Esophagus muscularis mucosa (tissue), 3 donors: ENCODE data around the gene DAPK1.

Experiments used
- POLR2AphosphoS5 ChIP-seq, 2 donors: sonication (generic); formaldehyde crosslinking; IDR thresholded peaks; one replicate each; pipeline ENCODE4 v1.6.1; 2017; ENCODE audit warnings: antibody characterized with exemption in 2 of 2
- TF ChIP-seq, protein P1 (sequence below), 3 experiments: fragments of 200-600 bp in 2 of 3; fragments of 450-650 bp in 1 of 3; sonication (generic) in 2 of 3; IDR thresholded peaks; one replicate each; pipeline ENCODE4 v1.5.1; 2017 to 2019; ENCODE audit warnings: antibody characterized with exemption in 3 of 3, mild to moderate bottlenecking in 2 of 3, moderate library complexity in 1 of 3

DNA sequence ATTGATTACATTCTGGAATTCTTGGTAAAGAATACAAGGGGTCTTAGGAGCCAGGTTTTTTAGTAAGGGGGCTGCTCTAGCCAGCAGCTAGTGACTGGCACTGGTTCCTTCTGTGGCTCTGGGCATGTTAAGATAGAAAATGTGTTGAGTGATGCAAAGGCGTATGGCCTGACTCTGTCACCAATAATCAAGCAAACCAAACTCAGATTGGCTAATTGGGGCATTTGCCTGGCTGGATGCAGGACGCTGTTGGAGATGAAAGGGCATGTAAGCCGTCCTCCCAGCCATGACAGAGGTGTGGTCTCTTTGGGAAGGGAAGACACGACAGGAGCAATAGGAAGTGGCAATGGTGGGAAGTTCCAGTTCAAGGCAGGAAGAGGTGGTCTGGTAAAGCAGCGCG, 140.6 kb downstream of the DAPK1 start:
- TF ChIP-seq, protein P1, sequence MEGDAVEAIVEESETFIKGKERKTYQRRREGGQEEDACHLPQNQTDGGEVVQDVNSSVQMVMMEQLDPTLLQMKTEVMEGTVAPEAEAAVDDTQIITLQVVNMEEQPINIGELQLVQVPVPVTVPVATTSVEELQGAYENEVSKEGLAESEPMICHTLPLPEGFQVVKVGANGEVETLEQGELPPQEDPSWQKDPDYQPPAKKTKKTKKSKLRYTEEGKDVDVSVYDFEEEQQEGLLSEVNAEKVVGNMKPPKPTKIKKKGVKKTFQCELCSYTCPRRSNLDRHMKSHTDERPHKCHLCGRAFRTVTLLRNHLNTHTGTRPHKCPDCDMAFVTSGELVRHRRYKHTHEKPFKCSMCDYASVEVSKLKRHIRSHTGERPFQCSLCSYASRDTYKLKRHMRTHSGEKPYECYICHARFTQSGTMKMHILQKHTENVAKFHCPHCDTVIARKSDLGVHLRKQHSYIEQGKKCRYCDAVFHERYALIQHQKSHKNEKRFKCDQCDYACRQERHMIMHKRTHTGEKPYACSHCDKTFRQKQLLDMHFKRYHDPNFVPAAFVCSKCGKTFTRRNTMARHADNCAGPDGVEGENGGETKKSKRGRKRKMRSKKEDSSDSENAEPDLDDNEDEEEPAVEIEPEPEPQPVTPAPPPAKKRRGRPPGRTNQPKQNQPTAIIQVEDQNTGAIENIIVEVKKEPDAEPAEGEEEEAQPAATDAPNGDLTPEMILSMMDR (IDR thresholded peaks at IDR 0.05) = no peak
- no peak for TF ChIP-seq POLR2AphosphoS5 (IDR thresholded peaks at IDR 0.05)
